HepG2 (cell line): ENCODE measurements around the gene VPS11.

ENCODE experiments used
- CEBPG ChIP-seq: IDR thresholded peaks from 2 replicates; pipeline ENCODE4 v1.6.1; 2016
- DMTF1 ChIP-seq: sonication (generic); formaldehyde crosslinking; IDR thresholded peaks from 2 replicates; pipeline ENCODE4 v1.4.0; 2020; ENCODE audit warnings: mild to moderate bottlenecking, missing genetic modification reagents
- DPF2 ChIP-seq: sonication (generic); formaldehyde crosslinking; IDR thresholded peaks from 2 replicates; pipeline ENCODE4 v1.4.0; 2020; ENCODE audit warnings: mild to moderate bottlenecking, low read depth, missing genetic modification reagents, borderline replicate concordance
- EHMT2 ChIP-seq: fragments of 200-600 bp; sonication (generic); IDR thresholded peaks from 2 replicates; pipeline ENCODE4 v1.7.0; 2017; ENCODE audit warnings: antibody characterized with exemption, low read depth, low read length, borderline replicate concordance
- EZH2 ChIP-seq: conservative IDR thresholded peaks from 2 replicates; pipeline ENCODE4 v1.6.1; 2012; ENCODE audit warnings: mild to moderate bottlenecking, low read depth, low read length, moderate library complexity
- IRX3 ChIP-seq: sonication (generic); formaldehyde crosslinking; IDR thresholded peaks from 2 replicates; pipeline ENCODE4 v1.8.1; 2023; ENCODE audit warnings: mild to moderate bottlenecking, low read depth, missing genetic modification reagents, borderline replicate concordance
- JUN ChIP-seq: sonication (generic); formaldehyde crosslinking; IDR thresholded peaks from 2 replicates; pipeline ENCODE4 v1.4.0; 2020; ENCODE audit warnings: mild to moderate bottlenecking, missing genetic modification reagents
- POGZ ChIP-seq: sonication (generic); formaldehyde crosslinking; IDR thresholded peaks from 2 replicates; pipeline ENCODE4 v1.4.0; 2020; ENCODE audit warnings: mild to moderate bottlenecking, missing genetic modification reagents
- THAP7 ChIP-seq: sonication (generic); formaldehyde crosslinking; IDR thresholded peaks from 2 replicates; pipeline ENCODE4 v1.8.1; 2023; ENCODE audit warnings: mild to moderate bottlenecking, missing genetic modification reagents
- THRA ChIP-seq: sonication (generic); formaldehyde crosslinking; IDR thresholded peaks from 2 replicates; pipeline ENCODE4 v1.4.0; 2020; ENCODE audit warnings: missing genetic modification reagents, borderline replicate concordance
- ZFP90 ChIP-seq: sonication (generic); formaldehyde crosslinking; IDR thresholded peaks from 2 replicates; pipeline ENCODE4 v1.8.0; 2022; ENCODE audit warnings: missing genetic modification reagents, mild to moderate bottlenecking, inconsistent platforms, borderline replicate concordance
- ZNF710 ChIP-seq: sonication (generic); formaldehyde crosslinking; IDR thresholded peaks from 2 replicates; pipeline ENCODE4 v1.5.0; 2020; ENCODE audit warnings: mild to moderate bottlenecking, missing genetic modification reagents, borderline replicate concordance

- TF ChIP-seq THRA (no peak), ZNF710 (CRISPR knock-in tag) (no peak), DPF2 (CRISPR knock-in tag) (no peak), CEBPG (CRISPR knock-in tag) (no peak), DMTF1 (CRISPR knock-in tag) (no peak), JUN (CRISPR knock-in tag) (no peak), EHMT2 (no peak), IRX3 (no peak), THAP7 (CRISPR knock-in tag) (no peak), POGZ (CRISPR knock-in tag) (peak; percentile 33; the same call in 1 of the 2 replicates), ZFP90 (no peak), EZH2 (no peak)
Observed at GRCh38 chr11:119130662-119131061, 63.0 kb downstream of the VPS11 start.
